ENCODE measurements around the gene XPNPEP1. TPM values are rescaled to one million over a fixed set of nuclear protein-coding genes. Genes with fewer than 3 reads are reported as not detected.

Gene XPNPEP1
- total RNA-seq, 4 donors from 2014 or later: 64.9 to 97.7 (median 81.9) TPM

- no peak for TF ChIP-seq CTCF (IDR thresholded peaks at IDR 0.05; ENCODE audit: low read depth)
These were observed 33.4 kb downstream of the XPNPEP1 start for GRCh38 chr10:109889867-109890266.

GRCh38 chr10:109887776-109888175, 35.5 kb downstream of the XPNPEP1 start:
- no peak for TF ChIP-seq CTCF (IDR thresholded peaks at IDR 0.05; ENCODE audit: low read depth)

- no peak for TF ChIP-seq CTCF (IDR thresholded peaks at IDR 0.05; ENCODE audit: low read depth)
These were observed 36.1 kb downstream of the XPNPEP1 start for GRCh38 chr10:109887243-109887642.

GRCh38 chr10:109886781-109887140, 36.5 kb downstream of the XPNPEP1 start:
- TF ChIP-seq CTCF (IDR thresholded peaks at IDR 0.05; ENCODE audit: low read depth): no peak

- TF ChIP-seq CTCF (IDR thresholded peaks at IDR 0.05; ENCODE audit: low read depth): no peak
These were observed 37.1 kb downstream of the XPNPEP1 start for GRCh38 chr10:109886037-109886780.

- TF ChIP-seq CTCF (IDR thresholded peaks at IDR 0.05; ENCODE audit: low read depth): no peak
These were observed 39.2 kb downstream of the XPNPEP1 start for GRCh38 chr10:109883859-109884771.
